NT2/D1 (cell line): ENCODE measurements around the gene SKOR2.

Experiments used
- DNase-seq: peaks from one replicate; pipeline ENCODE4 v3.0.0-alpha.2; 2011; ENCODE audit warnings: low read depth, low spot score
- H3K27me3 ChIP-seq: 2 replicates; pipeline ENCODE4 v1.6.0; 2011; ENCODE audit warnings: mild to moderate bottlenecking; ENCODE audit not compliant: insufficient read length, insufficient read depth
- H3K36me3 ChIP-seq: 2 replicates; pipeline ENCODE4 v1.6.1; 2011; ENCODE audit warnings: mild to moderate bottlenecking, low read length, mixed read lengths; ENCODE audit not compliant: insufficient read depth, insufficient read length
- H3K4me1 ChIP-seq: 2 replicates; pipeline ENCODE4 v1.5.1; 2011; ENCODE audit not compliant: insufficient read depth, insufficient read length
- H3K4me3 ChIP-seq: 2 replicates; pipeline ENCODE4 v1.5.1; 2011; ENCODE audit warnings: low read depth; ENCODE audit not compliant: insufficient read length
- H3K9ac ChIP-seq: 2 replicates; pipeline ENCODE4 v1.6.0; 2011; ENCODE audit warnings: low read depth; ENCODE audit not compliant: insufficient read length
- H3K9me3 ChIP-seq: 2 replicates; pipeline ENCODE4 v1.5.1; 2011; ENCODE audit warnings: mild to moderate bottlenecking, low read length; ENCODE audit not compliant: insufficient read depth
- SUZ12 ChIP-seq: IDR thresholded peaks from 2 replicates; pipeline ENCODE4 v1.6.1; 2011; ENCODE audit not compliant: insufficient read length, insufficient read depth; ENCODE audit errors: extremely low read depth
- YY1 ChIP-seq: IDR thresholded peaks from 2 replicates; pipeline ENCODE4 v1.6.1; 2011; ENCODE audit not compliant: insufficient read length, insufficient read depth
- ZNF274 ChIP-seq: IDR thresholded peaks from 2 replicates; pipeline ENCODE4 v1.6.1; 2011; ENCODE audit warnings: mild to moderate bottlenecking, low read depth, low read length

The SKOR2 gene

DNA sequence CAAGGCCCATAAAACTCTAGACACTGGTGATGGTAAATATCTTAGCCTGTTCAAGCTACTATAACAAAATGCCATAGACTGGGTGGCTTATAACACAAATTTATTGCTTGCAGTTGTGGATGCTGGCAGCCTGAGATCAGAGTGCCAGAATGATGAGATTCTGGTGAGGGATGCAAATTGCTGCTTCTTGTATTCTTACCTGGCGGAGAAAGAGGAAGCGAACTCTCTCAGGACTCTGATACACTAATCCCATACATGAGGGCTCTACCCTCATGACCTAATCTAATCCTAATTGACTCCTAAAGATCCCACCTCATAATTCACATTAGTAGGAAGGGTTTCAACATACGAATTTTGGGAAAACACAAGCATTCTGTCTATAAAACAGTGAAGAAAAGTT lies 70.7 kb downstream of the SKOR2 start:
- DNase-seq: no peak
- H3K9me3 ChIP-seq: peaks cover 17% of the 10 kb centered on the region
- H3K36me3 ChIP-seq: no peaks in the 10 kb centered on the region
- H3K9ac ChIP-seq: no peak overlapping the region
- no peak for TF ChIP-seq ZNF274
- H3K4me1 ChIP-seq: no peaks in the 10 kb centered on the region
- no peak overlapping the region for H3K4me3 ChIP-seq
- H3K27me3 ChIP-seq: no peaks in the 10 kb centered on the region

DNA sequence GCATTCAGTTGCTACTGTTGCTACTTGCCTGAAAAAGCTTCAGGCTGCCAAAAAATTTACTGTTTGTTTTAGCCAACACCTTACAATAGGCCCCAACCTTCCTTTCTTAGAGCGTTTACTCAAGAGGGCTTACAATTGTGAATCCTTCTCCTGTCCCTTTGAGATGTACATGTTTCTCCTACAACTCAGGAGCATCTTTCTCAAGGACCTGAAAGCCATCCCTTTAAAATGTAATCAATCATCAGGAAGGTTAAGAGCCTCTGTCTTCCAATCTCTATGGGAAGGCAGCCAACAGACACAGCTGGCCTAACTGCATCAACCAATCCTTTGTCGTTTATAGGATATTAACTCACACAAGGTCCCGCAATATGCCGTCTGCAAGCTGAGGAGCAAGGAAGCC lies 71.9 kb downstream of the SKOR2 start:
- Histone ChIP-seq H3K27me3 (no peaks in the 10 kb centered on the region), H3K9me3 (peaks cover 7% of the 10 kb centered on the region), H3K9ac (no peak overlapping the region), H3K4me1 (no peaks in the 10 kb centered on the region), H3K4me3 (no peak overlapping the region), H3K36me3 (no peaks in the 10 kb centered on the region)
- no peak for TF ChIP-seq ZNF274
- TF ChIP-seq YY1: no peak
- no peak for TF ChIP-seq SUZ12
- no peak for DNase-seq

DNA sequence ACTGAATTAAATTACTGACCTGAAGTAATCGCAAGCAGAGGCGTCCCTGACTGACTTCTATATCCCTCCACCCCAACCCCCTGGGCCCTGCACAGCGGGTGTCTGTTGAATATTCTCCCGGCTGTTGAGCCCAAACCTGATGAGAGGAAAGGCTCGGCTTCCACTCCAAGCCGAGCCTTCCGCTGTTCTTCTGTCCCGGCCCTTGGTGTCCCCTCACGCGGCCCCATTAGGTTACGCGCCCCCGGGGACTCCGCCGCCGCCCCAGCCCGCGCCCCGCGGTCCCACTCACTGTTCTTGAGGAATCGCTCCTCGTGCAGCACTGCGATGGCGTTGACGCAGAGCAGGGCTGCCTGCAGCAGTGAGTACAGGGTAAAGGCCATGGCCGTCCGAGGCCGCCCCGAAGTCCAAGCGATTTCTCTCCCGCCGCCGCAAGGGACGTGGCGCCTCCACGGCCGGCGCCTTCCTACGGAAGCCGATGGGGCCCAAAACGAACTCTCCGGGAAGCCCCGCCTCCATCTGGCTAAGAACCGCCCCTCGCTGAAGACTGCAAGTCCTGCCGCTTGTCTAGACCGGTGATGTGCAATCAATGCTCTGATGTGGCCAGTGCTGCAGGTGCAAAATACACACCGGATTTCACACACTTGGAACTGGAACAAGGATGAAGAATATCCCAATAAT lies 75.4 kb downstream of the SKOR2 start, which contains the start of gene IER3IP1:
Gene IER3IP1, minus strand, starts transcription at position 467 of the 678 bp plus-strand sequence. Its CDS starts 87 bp downstream, at position 380.
- Histone ChIP-seq H3K9ac (peak within 1 kb of the TSS; percentile 88), H3K36me3 (peaks cover 14% of the 10 kb centered on the region), H3K9me3 (no peaks in the 10 kb centered on the region), H3K4me3 (peak within 1 kb of the TSS; percentile 70), H3K4me1 (no peaks in the 10 kb centered on the region), H3K27me3 (no peaks in the 10 kb centered on the region)
- DNase-seq: peak; percentile 74
- no peak for TF ChIP-seq YY1
- TF ChIP-seq SUZ12: no peak
- TF ChIP-seq ZNF274: no peak

DNA sequence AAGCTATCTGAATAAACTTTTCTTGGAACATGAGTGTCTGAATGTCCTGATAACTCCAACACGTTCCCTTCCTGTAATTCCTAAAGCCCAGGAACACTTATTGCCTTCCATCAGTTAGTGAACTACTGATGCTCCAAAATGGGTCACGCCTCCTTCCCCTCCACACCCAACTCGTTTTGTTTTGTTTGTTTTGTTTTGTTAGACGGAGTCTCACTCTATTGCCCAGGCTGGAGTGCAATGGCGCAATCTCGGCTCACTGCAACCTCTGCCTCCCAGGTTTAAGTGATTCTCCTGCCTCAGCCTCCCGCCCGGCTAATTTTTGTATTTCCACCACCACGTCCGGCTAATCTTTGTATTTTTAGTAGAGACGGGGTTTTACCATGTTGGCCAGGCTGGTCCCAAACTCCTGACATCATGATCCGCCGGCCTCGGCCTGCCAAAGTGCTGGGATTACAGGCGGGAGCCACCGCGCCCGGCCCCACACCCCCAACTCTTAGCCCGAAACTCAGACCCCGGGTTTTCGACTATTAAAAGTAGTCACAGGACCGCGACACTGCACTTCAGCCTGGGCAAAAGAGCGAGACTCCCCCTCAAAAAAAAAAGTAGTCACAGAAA lies 76.1 kb downstream of the SKOR2 start:
- peaks cover 14% of the 10 kb centered on the region for H3K36me3 ChIP-seq
- no peak for DNase-seq

DNA sequence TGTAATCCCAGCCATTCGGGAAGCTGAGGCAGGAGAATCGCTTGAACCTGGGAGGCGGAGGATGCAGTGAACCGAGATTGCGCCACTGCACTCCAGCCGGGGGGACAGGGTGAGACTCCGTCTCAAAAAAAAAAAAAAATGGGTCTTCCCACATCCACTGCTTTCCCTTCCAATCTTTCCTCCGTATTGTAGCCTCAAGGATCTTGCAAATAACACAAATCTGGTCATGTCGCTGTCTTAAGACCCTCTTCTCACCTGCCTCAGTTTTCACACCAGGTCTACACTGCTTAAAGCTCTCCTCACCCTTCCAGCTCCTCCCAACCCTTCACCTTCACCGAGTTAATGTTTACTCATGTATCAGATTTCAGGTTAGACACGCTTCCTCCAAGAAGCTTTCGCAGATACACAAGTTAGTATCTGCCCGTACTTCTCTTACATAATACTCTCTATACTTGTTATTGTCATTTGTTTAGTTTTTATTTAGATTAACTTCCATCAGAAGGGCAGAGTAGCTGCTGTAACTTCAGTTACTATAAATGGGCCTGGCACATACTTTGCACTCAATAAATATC lies 76.8 kb downstream of the SKOR2 start:
- no peak for DNase-seq
- Histone ChIP-seq H3K4me1 (no peaks in the 10 kb centered on the region), H3K9me3 (no peaks in the 10 kb centered on the region), H3K4me3 (peak overlapping the region; percentile 70), H3K9ac (no peak overlapping the region), H3K36me3 (peaks cover 14% of the 10 kb centered on the region), H3K27me3 (no peaks in the 10 kb centered on the region)
- TF ChIP-seq ZNF274 (no peak), SUZ12 (no peak), YY1 (no peak)

More for the DNA sequence above, 76.1 kb downstream of the SKOR2 start:
- Histone ChIP-seq H3K27me3 (no peaks in the 10 kb centered on the region), H3K9me3 (no peaks in the 10 kb centered on the region), H3K4me3 (peak overlapping the region; percentile 70), H3K4me1 (no peaks in the 10 kb centered on the region), H3K9ac (peak overlapping the region; percentile 88)
- TF ChIP-seq YY1 (no peak), SUZ12 (no peak), ZNF274 (no peak)

DNA sequence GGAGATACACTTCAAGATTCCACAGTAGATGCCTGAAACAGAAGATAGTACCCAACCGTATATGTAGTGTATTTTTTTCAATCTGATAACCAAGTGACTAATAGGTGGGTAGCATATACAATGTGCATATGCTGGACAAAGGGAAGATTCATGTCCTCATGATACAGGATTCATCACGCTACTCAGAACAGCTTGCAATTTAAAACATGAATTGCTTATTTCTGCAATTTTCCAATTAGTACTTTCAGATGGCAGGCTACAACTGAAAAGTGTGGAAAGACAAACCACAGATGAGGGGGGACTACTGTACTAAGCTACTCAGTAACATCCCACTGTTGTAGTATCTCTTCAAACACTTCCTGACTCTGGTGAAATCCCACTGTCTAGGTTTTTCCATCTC lies 79.0 kb downstream of the SKOR2 start:
- Histone ChIP-seq H3K9me3 (no peaks in the 10 kb centered on the region), H3K36me3 (peaks cover 14% of the 10 kb centered on the region)

DNA sequence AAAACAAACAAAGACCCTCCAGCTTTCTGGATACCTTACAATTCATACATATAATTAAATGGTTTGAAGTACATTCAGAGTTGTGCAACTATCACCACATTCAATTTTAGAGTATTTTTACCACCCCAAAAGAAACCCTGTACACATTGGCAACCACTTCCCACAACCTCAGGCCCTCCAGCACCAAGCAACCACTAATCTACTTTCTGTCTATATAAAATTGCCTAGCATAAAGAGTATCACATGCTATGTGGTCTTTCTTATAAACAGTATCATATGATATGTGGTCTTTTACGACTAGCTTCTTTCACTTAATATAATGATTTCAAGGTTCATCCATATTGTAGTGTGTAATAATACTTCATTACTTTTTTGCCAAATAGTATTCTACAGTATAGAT lies 82.5 kb downstream of the SKOR2 start:
- DNase-seq: no peak
- Histone ChIP-seq H3K4me3 (no peak overlapping the region), H3K9me3 (no peaks in the 10 kb centered on the region), H3K27me3 (no peaks in the 10 kb centered on the region), H3K9ac (no peak overlapping the region), H3K36me3 (peaks cover 13% of the 10 kb centered on the region), H3K4me1 (no peaks in the 10 kb centered on the region)
- TF ChIP-seq YY1 (no peak), ZNF274 (no peak), SUZ12 (no peak)

More for the DNA sequence above, 79.0 kb downstream of the SKOR2 start:
- DNase-seq: no peak
- Histone ChIP-seq H3K9ac (no peak overlapping the region), H3K4me1 (no peaks in the 10 kb centered on the region), H3K4me3 (no peak overlapping the region), H3K27me3 (no peaks in the 10 kb centered on the region)
- TF ChIP-seq ZNF274: no peak
- TF ChIP-seq SUZ12: no peak
- TF ChIP-seq YY1: no peak
